OCI-LY7 (cell line): ENCODE data around the gene MISFA. TPM values are rescaled to one million over a fixed set of nuclear protein-coding genes. Genes with fewer than 3 reads are reported as not detected.
A peak's percentile ranks its signal among the peaks of the same experiment; 100 is the strongest.

ENCODE experiments used
- BruUV-seq: library from RNA; stranded (reverse); fragments of 400-500 nt; replicated peaks from 2 replicates; lab custom pipeline; 2021; lab: Mats Ljungman, UMichigan
- CTCF ChIA-PET: fragments of 300-600 bp; sonication (Branson Sonifier 250); formaldehyde crosslinking; loops from one replicate; lab custom pipeline; 2022; ENCODE audit warnings: antibody characterized with exemption; ENCODE audit not compliant: unreplicated experiment; lab: Charles Lee
- POLR2A ChIA-PET: fragments of 300-600 bp; sonication (Branson Sonifier 250); formaldehyde crosslinking; loops from one replicate; lab custom pipeline; 2022; ENCODE audit warnings: antibody characterized with exemption; lab: Charles Lee
- DNase-seq: peaks from one replicate; pipeline ENCODE4 v3.0.0-alpha.2; 2015; ENCODE audit warnings: low spot score
- H2AFZ ChIP-seq: fragments of 200-600 bp; sonication (generic), shearing (Covaris generic); 2 replicates; pipeline ENCODE4 v1.6.1; 2014; ENCODE audit warnings: mild to moderate bottlenecking, antibody characterized with exemption, low read length, moderate library complexity
- H3K27ac ChIP-seq: fragments of 200-600 bp; sonication (generic); 2 replicates; pipeline ENCODE4 v1.5.1; 2014; ENCODE audit warnings: mixed run types, low read depth, mild to moderate bottlenecking, moderate library complexity, low read length, inconsistent platforms; ENCODE audit not compliant: poor library complexity, severe bottlenecking
- H3K36me3 ChIP-seq: fragments of 200-600 bp; sonication (generic); 2 replicates; pipeline ENCODE4 v1.6.1; 2014; ENCODE audit warnings: mild to moderate bottlenecking, antibody characterized with exemption, low read length, moderate library complexity, mixed read lengths; ENCODE audit not compliant: insufficient read depth
- H3K4me1 ChIP-seq: fragments of 200-600 bp; sonication (generic); 2 replicates; pipeline ENCODE4 v1.5.1; 2014; ENCODE audit warnings: mild to moderate bottlenecking, low read length; ENCODE audit not compliant: insufficient read depth, poor library complexity, severe bottlenecking
- H3K4me2 ChIP-seq: fragments of 200-600 bp; sonication (generic); 2 replicates; pipeline ENCODE4 v1.6.1; 2014; ENCODE audit warnings: mild to moderate bottlenecking, low read length
- H3K4me3 ChIP-seq: fragments of 200-600 bp; sonication (generic); 2 replicates; pipeline ENCODE4 v1.5.1; 2014; ENCODE audit warnings: mild to moderate bottlenecking, low read depth, low read length; ENCODE audit not compliant: poor library complexity, severe bottlenecking
- H3K79me2 ChIP-seq: fragments of 200-600 bp; sonication (generic); 2 replicates; pipeline ENCODE4 v1.6.1; 2016; ENCODE audit warnings: low read depth, mild to moderate bottlenecking, low read length, moderate library complexity, mixed read lengths; ENCODE audit not compliant: insufficient read depth
- H3K9me2 ChIP-seq: fragments of 200-600 bp; sonication (generic); 2 replicates; pipeline ENCODE4 v1.6.1; 2016; ENCODE audit warnings: mild to moderate bottlenecking, low read length, mixed read lengths; ENCODE audit not compliant: insufficient read depth
- H3K9me3 ChIP-seq: fragments of 200-600 bp; sonication (generic); 2 replicates; pipeline ENCODE4 v1.6.1; 2014; ENCODE audit warnings: mild to moderate bottlenecking, mixed run types, low read length, mixed read lengths
- H4K20me1 ChIP-seq: fragments of 200-600 bp; sonication (generic); 2 replicates; pipeline ENCODE4 v1.6.1; 2014; ENCODE audit warnings: mild to moderate bottlenecking, antibody characterized with exemption, low read length, moderate library complexity, mixed read lengths; ENCODE audit not compliant: insufficient read depth
- EZH2phosphoT487 ChIP-seq: fragments of 200-600 bp; sonication (generic); IDR thresholded peaks from 2 replicates; pipeline ENCODE4 v1.6.1; 2018; ENCODE audit warnings: low read depth, borderline replicate concordance, mild to moderate bottlenecking, mixed run types, antibody characterized with exemption, low read length, moderate library complexity, mixed read lengths
- intact Hi-C: fragments of 100-400 bp; cut with micrococcal nuclease; formaldehyde crosslinking; loops from one replicate; pipeline ENCODE4 v1.10.0; 2022; ENCODE audit not compliant: unreplicated experiment
- total RNA-seq, 2 experiments: library from RNA; depleted of rRNA in 1 of 2; stranded (reverse); fragments of >200 nt in 1 of 2; shearing (Covaris generic) in 1 of 2; gene quantifications; 2 replicates each; pipeline ENCODE4 v1.2.3, GENCODE V29; 2014 to 2022
- TF ChIP-seq, protein P1 (sequence below): fragments of 200-600 bp; sonication (generic); conservative IDR thresholded peaks from 2 replicates; pipeline ENCODE4 v1.5.1; 2014; ENCODE audit warnings: mild to moderate bottlenecking, antibody characterized with exemption, low read length, moderate library complexity, mixed read lengths

The MISFA gene
- total RNA-seq, 2 experiments from 2014 or later, result not detected

DNA sequence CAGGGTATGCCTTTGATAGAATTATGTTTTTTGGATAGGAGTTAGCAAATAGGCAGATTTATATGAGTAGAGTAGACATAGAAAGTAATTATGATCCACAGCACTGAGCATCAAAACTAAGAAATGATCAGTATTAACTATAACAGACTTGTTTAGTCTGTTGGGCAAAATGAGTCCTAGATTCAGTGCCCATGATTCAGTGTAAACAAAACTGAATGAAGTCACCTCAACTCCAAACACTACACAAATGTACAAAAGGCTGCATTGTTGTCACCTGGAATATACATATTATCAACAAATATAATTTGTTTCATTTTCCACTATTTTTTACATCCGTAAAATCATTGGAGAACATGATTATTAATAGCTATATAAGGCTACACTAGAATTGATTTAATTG lies 17.8 kb upstream of the MISFA start:
- POLR2A ChIA-PET, result interaction anchor here (0.7 to 1.2 kb wide), 6 partner anchors 9 to 271 kb away, joined by 3 to 6 read pairs (median 4); no protein-coding TSS in a partner anchor
- H3K9me3 ChIP-seq, result no peaks in the 10 kb centered on the region
- DNase-seq, result no peak
- no peaks in the 10 kb centered on the region for H3K4me1 ChIP-seq
- H3K36me3 ChIP-seq, result no peaks in the 10 kb centered on the region
- H3K79me2 ChIP-seq, result no peaks in the 10 kb centered on the region
- H4K20me1 ChIP-seq, result no peaks in the 10 kb centered on the region
- CTCF ChIA-PET, result interaction anchor here (0.6 kb wide), 2 partner anchors 167 to 840 kb away, joined by 3 to 5 read pairs; no protein-coding TSS in a partner anchor
- H3K27ac ChIP-seq, result no peak overlapping the region
- intact Hi-C loops, result no loop called here
- no peak overlapping the region for H3K4me3 ChIP-seq
- no peak overlapping the region for H3K4me2 ChIP-seq
- no peak overlapping the region for H2AFZ ChIP-seq
- TF ChIP-seq, protein P1, sequence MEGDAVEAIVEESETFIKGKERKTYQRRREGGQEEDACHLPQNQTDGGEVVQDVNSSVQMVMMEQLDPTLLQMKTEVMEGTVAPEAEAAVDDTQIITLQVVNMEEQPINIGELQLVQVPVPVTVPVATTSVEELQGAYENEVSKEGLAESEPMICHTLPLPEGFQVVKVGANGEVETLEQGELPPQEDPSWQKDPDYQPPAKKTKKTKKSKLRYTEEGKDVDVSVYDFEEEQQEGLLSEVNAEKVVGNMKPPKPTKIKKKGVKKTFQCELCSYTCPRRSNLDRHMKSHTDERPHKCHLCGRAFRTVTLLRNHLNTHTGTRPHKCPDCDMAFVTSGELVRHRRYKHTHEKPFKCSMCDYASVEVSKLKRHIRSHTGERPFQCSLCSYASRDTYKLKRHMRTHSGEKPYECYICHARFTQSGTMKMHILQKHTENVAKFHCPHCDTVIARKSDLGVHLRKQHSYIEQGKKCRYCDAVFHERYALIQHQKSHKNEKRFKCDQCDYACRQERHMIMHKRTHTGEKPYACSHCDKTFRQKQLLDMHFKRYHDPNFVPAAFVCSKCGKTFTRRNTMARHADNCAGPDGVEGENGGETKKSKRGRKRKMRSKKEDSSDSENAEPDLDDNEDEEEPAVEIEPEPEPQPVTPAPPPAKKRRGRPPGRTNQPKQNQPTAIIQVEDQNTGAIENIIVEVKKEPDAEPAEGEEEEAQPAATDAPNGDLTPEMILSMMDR, result no peak
- TF ChIP-seq EZH2phosphoT487, result no peak
- H3K9me2 ChIP-seq, result no peaks in the 10 kb centered on the region
- BruUV-seq, result no TSS peak

DNA sequence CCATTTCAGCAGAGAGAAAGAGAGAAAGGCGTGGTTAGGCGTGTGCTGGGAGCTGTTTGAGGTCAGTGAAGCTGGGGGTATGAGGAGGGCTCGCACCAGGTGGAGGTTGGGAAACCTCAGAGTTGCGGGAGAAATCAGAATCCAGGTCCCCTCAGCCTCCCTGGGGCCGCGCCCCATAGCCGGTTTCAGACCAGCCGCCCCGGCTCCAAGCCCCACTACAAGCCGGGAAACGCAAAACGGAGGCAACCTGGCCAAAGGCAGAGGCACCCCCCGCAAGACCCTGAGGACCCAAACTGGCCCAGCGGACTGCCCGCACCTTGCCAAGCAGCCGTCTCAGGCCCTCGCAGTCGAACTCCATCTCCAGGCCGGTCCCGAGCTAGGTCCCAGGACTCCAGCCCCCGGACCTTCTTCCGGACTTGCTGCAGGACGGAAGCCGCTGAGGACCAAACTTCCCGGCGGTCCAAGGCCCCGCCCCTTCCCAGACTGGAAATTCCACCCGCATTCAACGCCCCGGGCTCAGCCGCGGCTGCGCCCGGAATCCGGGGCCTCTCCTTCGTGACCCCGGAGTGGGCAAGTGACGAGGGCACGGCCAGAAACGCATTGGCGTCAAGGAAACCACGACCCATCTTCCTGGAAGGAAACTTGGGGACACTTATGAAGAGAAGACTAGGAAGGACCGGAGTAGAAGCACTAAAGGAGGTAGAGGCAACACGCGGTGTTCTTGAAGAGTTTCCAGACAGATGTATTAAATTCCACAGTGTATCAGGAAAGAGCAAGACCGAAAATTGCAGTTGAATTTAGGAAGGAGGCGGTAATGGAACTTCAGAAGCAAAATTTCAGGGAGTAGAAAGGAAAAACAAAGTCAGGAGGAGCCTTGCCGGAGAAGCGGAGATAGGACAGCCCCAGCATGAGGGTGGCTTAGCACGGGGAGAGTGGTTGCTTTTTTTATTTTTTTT lies 11.0 kb upstream of the MISFA start, which contains the start of gene UEVLD:
TSS of gene UEVLD (minus strand) at position 438 of the 956 bp plus-strand sequence. CDS start at position 358, 80 bp downstream.
- DNase-seq, result peak; percentile 28
- Histone ChIP-seq H3K4me1 (peaks cover 15% of the 10 kb centered on the region), H4K20me1 (no peaks in the 10 kb centered on the region), H3K27ac (no peak within 1 kb of the TSS), H3K9me3 (no peaks in the 10 kb centered on the region), H3K4me3 (peak within 1 kb of the TSS; percentile 71), H3K9me2 (no peaks in the 10 kb centered on the region), H3K4me2 (peak within 1 kb of the TSS; percentile 72), H2AFZ (peak within 1 kb of the TSS; percentile 95), H3K36me3 (no peaks in the 10 kb centered on the region), H3K79me2 (0 out of 2 replicates have a peak, but pooled peaks cover 3% of the 10 kb centered on the region)
- no TSS peak for BruUV-seq
- intact Hi-C loops, result no loop called here
- ChIA-PET POLR2A (interaction anchor here (0.6 to 1.7 kb wide), 8 partner anchors 10 to 592 kb away, joined by 3 to 5 read pairs (median 3); no protein-coding TSS in a partner anchor), CTCF (interaction anchor here (0.6 kb wide), 1 partner anchor 13 kb away, joined by 3 read pairs; no protein-coding TSS in a partner anchor)
- TF ChIP-seq, protein P1, result no peak
- TF ChIP-seq EZH2phosphoT487, result no peak
